Spinal cord (tissue), 10 donors: ENCODE measurements around the gene ITGAD. TPM values are rescaled to one million over a fixed set of nuclear protein-coding genes. Genes with fewer than 3 reads are reported as not detected.
"Not testable (repeated sequence)": the region's sequence is repeated elsewhere in the genome, so short reads cannot be mapped to it uniquely, and the experiment has no call there.

Experiments
- DNase-seq, 6 donors: peaks; one replicate each; pipeline versions ENCODE4 v3.0.0 to v3.0.0-alpha.2; 2013 to 2015; ENCODE audit warnings: low spot score in 6 of 6, low read depth in 4 of 6
- H3K27ac ChIP-seq: one replicate; pipeline ENCODE4 v1.5.1; 2013; ENCODE audit warnings: low read depth, low read length, control low read depth
- H3K27me3 ChIP-seq: one replicate; pipeline ENCODE4 v1.6.1; 2013; ENCODE audit warnings: low read length; ENCODE audit not compliant: control insufficient read depth, insufficient read depth
- H3K36me3 ChIP-seq: one replicate; pipeline ENCODE4 v1.6.1; 2013; ENCODE audit warnings: low read length; ENCODE audit not compliant: control insufficient read depth, insufficient read depth
- H3K4me1 ChIP-seq: one replicate; pipeline ENCODE4 v1.6.1; 2013; ENCODE audit warnings: low read length; ENCODE audit not compliant: control insufficient read depth, insufficient read depth
- H3K4me3 ChIP-seq: one replicate; pipeline ENCODE4 v1.5.1; 2013; ENCODE audit warnings: low read depth, low read length, control low read depth
- H3K9me3 ChIP-seq: one replicate; pipeline ENCODE4 v1.6.1; 2013; ENCODE audit warnings: low read length; ENCODE audit not compliant: control insufficient read depth, insufficient read depth
- WGBS: methylation state at CpG from one replicate; pipeline ENCODE4 v1.1.5; 2013; ENCODE audit warnings: missing lambda C conversion rate; ENCODE audit not compliant: insufficient coverage; 5-methylcytosine and 5-hydroxymethylcytosine counted together
- polyA plus RNA-seq, 2 donors: library from polyadenylated mRNA; unstranded; fragments of 120-200 nt; gene quantifications; one replicate each; pipeline ENCODE4 v1.2.1, GENCODE V29; 2013; ENCODE audit not compliant: insufficient read length in 2 of 2
- total RNA-seq, 2 donors: library from RNA; depleted of rRNA in 1 of 2; stranded (reverse); fragments of 120-200 nt in 1 of 2; fragments of >200 nt in 1 of 2; gene quantifications; one replicate each; pipeline versions ENCODE4 v1.2.3 to v1.2.4, GENCODE V29; 2013 to 2014
- donor health status: healthy.

Gene ITGAD
- total and polyA plus RNA-seq, 4 donors = 0.06 to 0.50 TPM; not detected in 2

- DNase-seq = no peak
- Histone ChIP-seq H3K4me1 (no peaks in the 10 kb centered on the region), H3K27ac (no peak overlapping the region), H3K36me3 (no peaks in the 10 kb centered on the region), H3K27me3 (peaks cover 3% of the 10 kb centered on the region), H3K4me3 (no peak overlapping the region), H3K9me3 (no peaks in the 10 kb centered on the region)
- 90% methylated on average over 5 of the region's 5 CpGs for WGBS
These were observed 20.2 kb downstream of the ITGAD start for GRCh38 chr16:31413381-31413780.

GRCh38 chr16:31413943-31414342 lies 20.8 kb downstream of the ITGAD start:
- 81% methylated on average over 4 of the region's 4 CpGs for WGBS
- H3K9me3 ChIP-seq = no peaks in the 10 kb centered on the region
- no peaks in the 10 kb centered on the region for H3K4me1 ChIP-seq
- H3K27me3 ChIP-seq = peaks cover 3% of the 10 kb centered on the region
- H3K4me3 ChIP-seq = no peak overlapping the region
- no peaks in the 10 kb centered on the region for H3K36me3 ChIP-seq
- H3K27ac ChIP-seq = no peak overlapping the region
- DNase-seq = no peak

GRCh38 chr16:31414706-31415105 lies 21.6 kb downstream of the ITGAD start:
- 78% methylated on average over 3 of the region's 4 CpGs for WGBS
- Histone ChIP-seq H3K27me3 (peaks cover 3% of the 10 kb centered on the region), H3K4me1 (no peaks in the 10 kb centered on the region)

GRCh38 chr16:31416371-31416770 lies 23.2 kb downstream of the ITGAD start:
- Histone ChIP-seq H3K4me3 (no peak overlapping the region), H3K36me3 (no peaks in the 10 kb centered on the region), H3K4me1 (no peaks in the 10 kb centered on the region), H3K27me3 (peaks cover 3% of the 10 kb centered on the region), H3K9me3 (no peaks in the 10 kb centered on the region), H3K27ac (no peak overlapping the region)
- DNase-seq = no peak
- WGBS = no CpG with 5 or more reads among the region's 11 CpGs

More at GRCh38 chr16:31414706-31415105, 21.6 kb downstream of the ITGAD start:
- no peak for DNase-seq
- H3K9me3 ChIP-seq = no peaks in the 10 kb centered on the region
- H3K36me3 ChIP-seq = no peaks in the 10 kb centered on the region
- H3K4me3 ChIP-seq = no peak overlapping the region
- no peak overlapping the region for H3K27ac ChIP-seq

GRCh38 chr16:31417036-31417435 lies 23.9 kb downstream of the ITGAD start:
- not testable (repeated sequence) for H3K36me3 ChIP-seq, H3K4me1 ChIP-seq, H3K27ac ChIP-seq, DNase-seq, H3K9me3 ChIP-seq, H3K4me3 ChIP-seq, H3K27me3 ChIP-seq
- WGBS = no CpG with 5 or more reads among the region's 2 CpGs

GRCh38 chr16:31417916-31418315 lies 24.8 kb downstream of the ITGAD start:
- Histone ChIP-seq H3K27ac (no peak overlapping the region), H3K27me3 (peaks cover 3% of the 10 kb centered on the region), H3K4me3 (no peak overlapping the region), H3K9me3 (no peaks in the 10 kb centered on the region), H3K4me1 (no peaks in the 10 kb centered on the region), H3K36me3 (no peaks in the 10 kb centered on the region)
- no peak for DNase-seq
- 93% methylated on average over 5 of the region's 5 CpGs for WGBS

- Histone ChIP-seq H3K27ac (no peak overlapping the region), H3K9me3 (no peaks in the 10 kb centered on the region), H3K27me3 (peaks cover 3% of the 10 kb centered on the region), H3K4me3 (no peak overlapping the region), H3K4me1 (no peaks in the 10 kb centered on the region), H3K36me3 (no peaks in the 10 kb centered on the region)
- WGBS = 91% methylated on average over 3 of the region's 3 CpGs
- DNase-seq = no peak
These were observed 26.9 kb downstream of the ITGAD start for GRCh38 chr16:31420037-31420436.

GRCh38 chr16:31421587-31421986 lies 28.5 kb downstream of the ITGAD start:
- no peak overlapping the region for H3K27ac ChIP-seq
- DNase-seq = no peak
- no peaks in the 10 kb centered on the region for H3K9me3 ChIP-seq
- no peaks in the 10 kb centered on the region for H3K4me1 ChIP-seq
- H3K27me3 ChIP-seq = no peaks in the 10 kb centered on the region
- no peak overlapping the region for H3K4me3 ChIP-seq
- no peaks in the 10 kb centered on the region for H3K36me3 ChIP-seq
- 76% methylated on average over 5 of the region's 6 CpGs for WGBS

- Histone ChIP-seq H3K9me3 (no peaks in the 10 kb centered on the region), H3K4me1 (peaks cover 10% of the 10 kb centered on the region), H3K27ac (no peak overlapping the region), H3K4me3 (no peak overlapping the region), H3K36me3 (no peaks in the 10 kb centered on the region), H3K27me3 (no peaks in the 10 kb centered on the region)
- WGBS = 74% methylated on average over 2 of the region's 3 CpGs
- no peak for DNase-seq
These were observed 30.1 kb downstream of the ITGAD start for GRCh38 chr16:31423241-31423640.

- no peak for DNase-seq
- Histone ChIP-seq H3K36me3 (no peaks in the 10 kb centered on the region), H3K27me3 (no peaks in the 10 kb centered on the region), H3K4me3 (no peak overlapping the region), H3K4me1 (peaks cover 10% of the 10 kb centered on the region), H3K9me3 (no peaks in the 10 kb centered on the region), H3K27ac (no peak overlapping the region)
- WGBS = 67% methylated on average over 9 of the region's 12 CpGs
These were observed 30.7 kb downstream of the ITGAD start for GRCh38 chr16:31423801-31424200.
